ENCODE measurements around the gene TPD52L2.

GRCh38 chr20:63868264-63868663 lies 3.2 kb downstream of the TPD52L2 start:
- TF ChIP-seq CTCF (conservative IDR thresholded peaks at IDR 0.05; ENCODE audit: low read length) (no peak), EZH2phosphoT487 (IDR thresholded peaks at IDR 0.05; ENCODE audit: borderline replicate concordance) (no peak)

Measured in Loucy (cell line).